ENCODE measurements around the gene PANK4. TPM values are rescaled to one million over a fixed set of nuclear protein-coding genes. Genes with fewer than 3 reads are reported as not detected.

PANK4 gene
- total and polyA plus RNA-seq, 2 donors (not counting 3 experiments of a cell fraction or from before 2014, with no cell fraction given) = 22.1 to 34.0 TPM

GRCh38 chr1:2540816-2541492 lies 14.6 kb upstream of the PANK4 start:
- FAIRE-seq = no peak
- H3K9ac ChIP-seq (replicated peaks; ENCODE audit: extremely low read depth, insufficient read depth, low read length) = no peak overlapping the region
- peaks cover 3% of the 10 kb centered on the region for H3K4me1 ChIP-seq (ENCODE audit: control insufficient read depth, extremely low read depth, insufficient read depth, low read length)
- BruUV-seq (replicated peaks) = no TSS peak
- H3K9me3 ChIP-seq (replicated peaks; ENCODE audit: control insufficient read depth, insufficient read depth, low read length) = no peaks in the 10 kb centered on the region
- POLR2A ChIA-PET = no interaction called here
- H4K20me1 ChIP-seq (replicated peaks; ENCODE audit: control insufficient read depth, extremely low read depth, insufficient read depth, low read length) = no peaks in the 10 kb centered on the region
- no peak overlapping the region for H2AFZ ChIP-seq (ENCODE audit: low read depth, low read length)
- no peak for DNase-seq (ENCODE audit: low read depth, low spot score)
- TF ChIP-seq MYC (IDR thresholded peaks at IDR 0.05; ENCODE audit: low read depth, low read length) = no peak
- TF ChIP-seq MAX (IDR thresholded peaks at IDR 0.05; ENCODE audit: insufficient read depth, insufficient read length) = no peak
- no peak for TF ChIP-seq POLR2A (IDR thresholded peaks at IDR 0.05; ENCODE audit: low read depth, low read length)
- TF ChIP-seq EZH2 (IDR thresholded peaks at IDR 0.05; ENCODE audit: borderline replicate concordance, low read depth, low read length, severe bottlenecking) = no peak
- no peak for TF ChIP-seq JUN (IDR thresholded peaks at IDR 0.05; ENCODE audit: borderline replicate concordance, insufficient read depth, insufficient read length, low read depth)
- TF ChIP-seq CTCF (IDR thresholded peaks at IDR 0.05; ENCODE audit: extremely low read depth in 1 of 2, insufficient read depth in 1 of 2, low read depth in 1 of 2, low read length in 2 of 2) = no peak
- no peak for TF ChIP-seq POLR2AphosphoS5 (IDR thresholded peaks at IDR 0.05; ENCODE audit: insufficient read depth, low read depth, low read length)
- no peak for TF ChIP-seq GATA2 (IDR thresholded peaks at IDR 0.05; ENCODE audit: insufficient read depth, insufficient read length, low read depth, low read length)
- no peak for TF ChIP-seq FOS (IDR thresholded peaks at IDR 0.05; ENCODE audit: borderline replicate concordance, insufficient read depth, low read length)
- CTCF ChIA-PET = interaction anchor here (1.2 to 1.5 kb wide), 2 partner anchors 9 to 17 kb away, joined by 3 read pairs; no protein-coding TSS in a partner anchor
- H3K9me1 ChIP-seq (replicated peaks; ENCODE audit: control insufficient read depth, extremely low read depth, insufficient read depth, low read length) = no peaks in the 10 kb centered on the region
- H3K27ac ChIP-seq (ENCODE audit: insufficient read depth, low read depth, low read length) = no peak overlapping the region
- no peak overlapping the region for H3K4me2 ChIP-seq (ENCODE audit: insufficient read depth, low read length)
- intact Hi-C loops (cut with micrococcal nuclease) = no loop called here
- H3K27me3 ChIP-seq (ENCODE audit: control insufficient read depth in 2 of 2, insufficient read depth in 2 of 2, low read length in 2 of 2) = peaks cover 0 to 1% of the 10 kb centered on the region in 2 experiments
- H3K79me2 ChIP-seq (ENCODE audit: control insufficient read depth, insufficient read depth, low read length) = no peaks in the 10 kb centered on the region
- dilution Hi-C loops (cut with MboI; ENCODE audit: extremely low pct_ligation_motif_present, low sequenced_read_pairs) = no loop called here
- H3K36me3 ChIP-seq (ENCODE audit: control insufficient read depth in 2 of 2, extremely low read depth in 1 of 2, insufficient read depth in 2 of 2, low read length in 2 of 2) = no peaks in the 10 kb centered on the region
- H3K4me3 ChIP-seq (replicated peaks in 1 of 3; ENCODE audit: insufficient read depth in 1 of 3, low read depth in 1 of 3, low read length in 3 of 3) = no peak overlapping the region

Data from endothelial cell of umbilical vein (primary cell).